ENCODE results near the gene MTPN.
A peak's percentile ranks its signal among the peaks of the same experiment; 100 is the strongest.

The MTPN gene

DNA sequence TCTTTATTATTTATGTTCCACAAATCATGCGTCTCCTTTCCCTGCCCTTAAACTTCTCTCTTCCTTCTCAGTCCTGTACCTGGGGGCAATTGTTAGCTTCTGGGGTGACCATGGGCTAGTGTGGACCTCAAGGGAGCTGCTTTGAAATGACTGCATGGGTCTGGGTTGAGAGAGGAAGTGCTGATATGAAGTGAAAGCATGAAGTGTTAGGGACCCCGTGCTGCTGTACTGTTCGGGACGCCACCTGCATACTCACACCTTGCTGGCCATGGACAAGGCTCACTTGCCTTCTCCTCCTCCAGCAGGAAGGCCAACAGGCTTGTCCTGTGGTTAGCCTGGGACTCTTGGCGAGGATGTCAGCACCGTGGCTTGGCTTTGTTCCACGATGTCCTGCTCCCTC lies 56.7 kb downstream of the MTPN start:
- no peaks in the 10 kb centered on the region for H3K79me2 ChIP-seq (ENCODE audit: low read length)
- no peak overlapping the region for H3K4me3 ChIP-seq (ENCODE audit: low read length)
- no peak overlapping the region for H2AFZ ChIP-seq (ENCODE audit: low read depth, low read length)
- no peak for TF ChIP-seq EZH2phosphoT487 (IDR thresholded peaks at IDR 0.05; ENCODE audit: low read depth)
- TF ChIP-seq, protein P1, sequence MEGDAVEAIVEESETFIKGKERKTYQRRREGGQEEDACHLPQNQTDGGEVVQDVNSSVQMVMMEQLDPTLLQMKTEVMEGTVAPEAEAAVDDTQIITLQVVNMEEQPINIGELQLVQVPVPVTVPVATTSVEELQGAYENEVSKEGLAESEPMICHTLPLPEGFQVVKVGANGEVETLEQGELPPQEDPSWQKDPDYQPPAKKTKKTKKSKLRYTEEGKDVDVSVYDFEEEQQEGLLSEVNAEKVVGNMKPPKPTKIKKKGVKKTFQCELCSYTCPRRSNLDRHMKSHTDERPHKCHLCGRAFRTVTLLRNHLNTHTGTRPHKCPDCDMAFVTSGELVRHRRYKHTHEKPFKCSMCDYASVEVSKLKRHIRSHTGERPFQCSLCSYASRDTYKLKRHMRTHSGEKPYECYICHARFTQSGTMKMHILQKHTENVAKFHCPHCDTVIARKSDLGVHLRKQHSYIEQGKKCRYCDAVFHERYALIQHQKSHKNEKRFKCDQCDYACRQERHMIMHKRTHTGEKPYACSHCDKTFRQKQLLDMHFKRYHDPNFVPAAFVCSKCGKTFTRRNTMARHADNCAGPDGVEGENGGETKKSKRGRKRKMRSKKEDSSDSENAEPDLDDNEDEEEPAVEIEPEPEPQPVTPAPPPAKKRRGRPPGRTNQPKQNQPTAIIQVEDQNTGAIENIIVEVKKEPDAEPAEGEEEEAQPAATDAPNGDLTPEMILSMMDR (IDR thresholded peaks at IDR 0.05; ENCODE audit: low read depth, low read length): no peak
- H3K36me3 ChIP-seq (replicated peaks; ENCODE audit: low read depth, low read length): peaks cover 20% of the 10 kb centered on the region
- peak overlapping the region; percentile 34 for H3K4me2 ChIP-seq (ENCODE audit: low read length)
- H3K9me3 ChIP-seq (ENCODE audit: insufficient read depth, low read length): peaks cover 6% of the 10 kb centered on the region; the same call in 1 of the 2 replicates
- H3K27me3 ChIP-seq (ENCODE audit: low read depth, low read length): no peaks in the 10 kb centered on the region
- peaks cover 7% of the 10 kb centered on the region for H3K4me1 ChIP-seq (ENCODE audit: low read length)
- no peak overlapping the region for H3K9ac ChIP-seq (ENCODE audit: low read length)
- peaks cover 3% of the 10 kb centered on the region; the same call in 1 of the 2 replicates for H4K20me1 ChIP-seq (ENCODE audit: insufficient read depth, low read length)
- H3K27ac ChIP-seq (ENCODE audit: low read length): no peak overlapping the region

- Histone ChIP-seq H3K4me3 (ENCODE audit: low read length) (no peak overlapping the region), H3K36me3 (replicated peaks; ENCODE audit: low read depth, low read length) (peaks cover 16% of the 10 kb centered on the region), H2AFZ (ENCODE audit: low read depth, low read length) (no peak overlapping the region), H3K27ac (ENCODE audit: low read length) (no peak overlapping the region), H3K4me2 (ENCODE audit: low read length) (no peak overlapping the region), H3K79me2 (ENCODE audit: low read length) (no peaks in the 10 kb centered on the region), H3K4me1 (ENCODE audit: low read length) (peaks cover 7% of the 10 kb centered on the region), H3K9me3 (ENCODE audit: insufficient read depth, low read length) (peaks cover 6% of the 10 kb centered on the region; the same call in 1 of the 2 replicates), H4K20me1 (ENCODE audit: insufficient read depth, low read length) (peaks cover 3% of the 10 kb centered on the region; the same call in 1 of the 2 replicates), H3K9ac (ENCODE audit: low read length) (no peak overlapping the region), H3K27me3 (ENCODE audit: low read depth, low read length) (no peaks in the 10 kb centered on the region)
- TF ChIP-seq EZH2phosphoT487 (IDR thresholded peaks at IDR 0.05; ENCODE audit: low read depth): no peak
Measured at GRCh38 chr7:135919071-135919841, 57.9 kb downstream of the MTPN start.

DNA sequence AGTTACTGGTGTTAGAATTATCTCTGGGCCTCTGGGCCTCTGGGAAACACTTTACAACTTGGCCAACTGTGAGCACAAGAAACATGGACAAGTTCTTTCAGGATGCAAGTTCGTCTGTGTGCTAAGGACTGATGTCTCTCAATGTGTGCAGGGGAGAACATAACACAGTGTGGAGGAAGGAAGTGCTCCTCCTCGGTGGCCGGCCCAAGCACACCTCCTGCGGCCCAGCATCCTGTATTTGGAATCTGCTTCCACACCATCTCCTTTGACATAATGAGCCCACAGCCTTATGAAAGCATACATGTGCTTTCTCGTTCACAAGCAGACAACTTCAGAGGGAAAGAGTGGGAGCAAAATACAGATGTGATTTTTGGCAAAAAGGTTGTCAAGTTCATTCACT lies 59.0 kb downstream of the MTPN start:
- Histone ChIP-seq H3K27me3 (ENCODE audit: low read depth, low read length) (no peaks in the 10 kb centered on the region), H3K9me3 (ENCODE audit: insufficient read depth, low read length) (peaks cover 6% of the 10 kb centered on the region; the same call in 1 of the 2 replicates), H3K36me3 (replicated peaks; ENCODE audit: low read depth, low read length) (peaks cover 16% of the 10 kb centered on the region), H3K4me3 (ENCODE audit: low read length) (no peak overlapping the region), H3K4me2 (ENCODE audit: low read length) (no peak overlapping the region), H3K79me2 (ENCODE audit: low read length) (no peaks in the 10 kb centered on the region), H2AFZ (ENCODE audit: low read depth, low read length) (no peak overlapping the region), H4K20me1 (ENCODE audit: insufficient read depth, low read length) (no peaks in the 10 kb centered on the region), H3K27ac (ENCODE audit: low read length) (no peak overlapping the region), H3K4me1 (ENCODE audit: low read length) (peaks cover 7% of the 10 kb centered on the region), H3K9ac (ENCODE audit: low read length) (no peak overlapping the region)
- TF ChIP-seq, protein P1 (IDR thresholded peaks at IDR 0.05; ENCODE audit: low read depth, low read length): no peak
- no peak for TF ChIP-seq EZH2phosphoT487 (IDR thresholded peaks at IDR 0.05; ENCODE audit: low read depth)

- Histone ChIP-seq H3K4me3 (ENCODE audit: low read length) (no peak overlapping the region), H3K9ac (ENCODE audit: low read length) (no peak overlapping the region), H3K27ac (ENCODE audit: low read length) (no peak overlapping the region), H4K20me1 (ENCODE audit: insufficient read depth, low read length) (no peaks in the 10 kb centered on the region), H3K27me3 (ENCODE audit: low read depth, low read length) (no peaks in the 10 kb centered on the region), H3K79me2 (ENCODE audit: low read length) (no peaks in the 10 kb centered on the region), H3K36me3 (replicated peaks; ENCODE audit: low read depth, low read length) (peaks cover 16% of the 10 kb centered on the region), H2AFZ (ENCODE audit: low read depth, low read length) (no peak overlapping the region), H3K9me3 (ENCODE audit: insufficient read depth, low read length) (peaks cover 6% of the 10 kb centered on the region; the same call in 1 of the 2 replicates), H3K4me1 (ENCODE audit: low read length) (peaks cover 7% of the 10 kb centered on the region), H3K4me2 (ENCODE audit: low read length) (no peak overlapping the region)
- no peak for TF ChIP-seq EZH2phosphoT487 (IDR thresholded peaks at IDR 0.05; ENCODE audit: low read depth)
- TF ChIP-seq, protein P1 (IDR thresholded peaks at IDR 0.05; ENCODE audit: low read depth, low read length): no peak
Measured at GRCh38 chr7:135917721-135918120, 59.4 kb downstream of the MTPN start.

All from OCI-LY3 (cell line).